KMS-11 (cell line): Measurements from ENCODE around the gene TNRC6B.

Source experiments
- H2AFZ ChIP-seq: fragments of 200-600 bp; sonication (generic); 2 replicates; pipeline ENCODE4 v1.6.1; 2016; ENCODE audit warnings: antibody characterized with exemption, mixed run types, low read depth
- H3K27ac ChIP-seq: fragments of 200-600 bp; sonication (generic); 2 replicates; pipeline ENCODE4 v1.6.1; 2016; ENCODE audit warnings: mild to moderate bottlenecking, mixed run types
- H3K27me3 ChIP-seq: fragments of 200-600 bp; sonication (generic); 2 replicates; pipeline ENCODE4 v1.6.1; 2017; ENCODE audit warnings: mild to moderate bottlenecking, low read depth, mixed run types, moderate library complexity; ENCODE audit not compliant: insufficient read depth
- H3K36me3 ChIP-seq: fragments of 200-600 bp; sonication (generic); 2 replicates; pipeline ENCODE4 v1.6.1; 2017; ENCODE audit warnings: mild to moderate bottlenecking, mixed run types; ENCODE audit not compliant: insufficient read depth
- H3K4me1 ChIP-seq: fragments of 200-600 bp; sonication (generic); 2 replicates; pipeline ENCODE4 v1.6.1; 2016; ENCODE audit warnings: mild to moderate bottlenecking, low read depth, mixed run types; ENCODE audit not compliant: poor library complexity, severe bottlenecking
- H3K4me2 ChIP-seq: fragments of 200-600 bp; sonication (generic); 2 replicates; pipeline ENCODE4 v1.7.0; 2016; ENCODE audit warnings: mild to moderate bottlenecking, mixed run types
- H3K4me3 ChIP-seq: fragments of 200-600 bp; sonication (generic); IDR thresholded peaks from 2 replicates; pipeline ENCODE4 v1.6.1; 2017; ENCODE audit warnings: low read depth, low read length, mixed read lengths; ENCODE audit not compliant: insufficient read depth
- H3K79me2 ChIP-seq: fragments of 200-600 bp; sonication (generic); 2 replicates; pipeline ENCODE4 v1.6.1; 2016; ENCODE audit warnings: low read depth, mixed run types; ENCODE audit not compliant: insufficient read depth
- H3K9ac ChIP-seq: fragments of 200-600 bp; sonication (generic); 2 replicates; pipeline ENCODE4 v1.6.1; 2016; ENCODE audit warnings: mild to moderate bottlenecking, mixed run types
- H4K20me1 ChIP-seq: fragments of 200-600 bp; sonication (generic); 2 replicates; pipeline ENCODE4 v1.6.1; 2016; ENCODE audit warnings: mild to moderate bottlenecking, mixed run types; ENCODE audit not compliant: insufficient read depth
- CTCF ChIP-seq: fragments of 200-600 bp; sonication (generic); conservative IDR thresholded peaks from 2 replicates; pipeline ENCODE4 v1.6.1; 2017; ENCODE audit warnings: low read depth, mild to moderate bottlenecking, antibody characterized with exemption, low read length, moderate library complexity, mixed read lengths

TNRC6B gene

GRCh38 chr22:40332319-40332781 lies 154.6 kb downstream of the TNRC6B start:
- Histone ChIP-seq H3K9ac (no peak overlapping the region), H3K36me3 (no peaks in the 10 kb centered on the region), H3K4me1 (no peaks in the 10 kb centered on the region), H2AFZ (no peak overlapping the region), H3K4me3 (no peak overlapping the region), H3K79me2 (no peaks in the 10 kb centered on the region), H4K20me1 (no peaks in the 10 kb centered on the region), H3K4me2 (no peak overlapping the region), H3K27me3 (no peaks in the 10 kb centered on the region), H3K27ac (no peak overlapping the region)
- no peak for TF ChIP-seq CTCF

- H3K4me2 ChIP-seq, result no peak overlapping the region
Observed at GRCh38 chr22:40334060-40334459, 156.3 kb downstream of the TNRC6B start.

GRCh38 chr22:40334899-40335298 lies 157.2 kb downstream of the TNRC6B start:
- Histone ChIP-seq H3K36me3 (no peaks in the 10 kb centered on the region), H3K9ac (no peak overlapping the region), H3K27me3 (no peaks in the 10 kb centered on the region), H3K27ac (no peak overlapping the region), H4K20me1 (no peaks in the 10 kb centered on the region), H3K79me2 (no peaks in the 10 kb centered on the region), H3K4me2 (no peak overlapping the region), H2AFZ (no peak overlapping the region), H3K4me1 (no peaks in the 10 kb centered on the region), H3K4me3 (no peak overlapping the region)
- no peak for TF ChIP-seq CTCF

More at GRCh38 chr22:40334060-40334459, 156.3 kb downstream of the TNRC6B start:
- Histone ChIP-seq H3K9ac (no peak overlapping the region), H3K27ac (no peak overlapping the region), H3K79me2 (no peaks in the 10 kb centered on the region), H3K27me3 (no peaks in the 10 kb centered on the region), H2AFZ (no peak overlapping the region), H3K4me3 (no peak overlapping the region), H3K4me1 (no peaks in the 10 kb centered on the region), H4K20me1 (no peaks in the 10 kb centered on the region), H3K36me3 (no peaks in the 10 kb centered on the region)
- TF ChIP-seq CTCF, result no peak

GRCh38 chr22:40335358-40335757 lies 157.6 kb downstream of the TNRC6B start:
- H3K27ac ChIP-seq, result no peak overlapping the region
- no peaks in the 10 kb centered on the region for H3K4me1 ChIP-seq
- no peaks in the 10 kb centered on the region for H3K27me3 ChIP-seq
- no peaks in the 10 kb centered on the region for H4K20me1 ChIP-seq
- H3K4me2 ChIP-seq, result no peak overlapping the region
- no peak overlapping the region for H3K4me3 ChIP-seq
- TF ChIP-seq CTCF, result no peak
- H3K79me2 ChIP-seq, result no peaks in the 10 kb centered on the region
- H2AFZ ChIP-seq, result no peak overlapping the region
- no peaks in the 10 kb centered on the region for H3K36me3 ChIP-seq
- no peak overlapping the region for H3K9ac ChIP-seq
